PC-3 (cell line): ENCODE measurements around the gene CSNK1A1.
A peak's percentile ranks its signal among the peaks of the same experiment; 100 is the strongest.

Experiments used
- EZH2 ChIP-seq: fragments of 300-600 bp; sonication (generic); IDR thresholded peaks from one replicate; pipeline ENCODE4 v1.6.1; 2017; ENCODE audit warnings: antibody characterized with exemption, mild to moderate bottlenecking, low read length; ENCODE audit not compliant: unreplicated experiment
- TF ChIP-seq, protein P1 (sequence below): fragments of 300-600 bp; sonication (generic); conservative IDR thresholded peaks from 2 replicates; pipeline ENCODE4 v1.5.1; 2017; ENCODE audit warnings: antibody characterized with exemption, low read depth, mild to moderate bottlenecking, low read length

DNA sequence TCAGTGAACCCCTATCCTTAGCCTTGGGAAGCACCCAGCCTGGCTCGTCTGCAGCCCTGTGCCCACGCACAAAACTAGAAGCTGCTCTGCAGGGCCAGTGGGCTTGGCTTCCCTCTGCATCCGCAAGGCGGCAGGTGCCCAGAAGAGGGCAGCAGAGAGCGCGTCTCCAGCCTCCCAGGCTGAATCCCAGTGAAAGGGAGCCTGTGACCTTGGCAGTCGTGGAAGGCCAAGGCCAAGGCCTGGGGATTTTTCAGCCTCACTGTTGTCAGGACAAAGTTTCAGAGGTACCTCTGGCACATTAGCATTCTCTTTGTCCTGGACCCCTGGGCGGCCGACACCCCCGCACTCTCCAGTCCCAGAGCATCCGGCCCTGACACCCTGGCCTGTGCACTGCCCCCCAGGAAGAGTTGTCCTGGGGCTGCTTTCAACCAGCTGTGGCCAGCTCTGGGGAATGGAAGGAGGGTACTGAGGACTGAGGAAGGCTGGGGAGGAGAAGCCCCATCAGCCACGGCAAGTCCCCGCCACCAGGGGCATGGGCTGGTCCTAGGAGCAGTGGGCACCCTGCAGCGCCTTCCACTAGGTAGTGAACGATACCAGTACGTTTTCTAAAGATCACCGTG is 108.6 kb downstream of the CSNK1A1 start:
- TF ChIP-seq, protein P1, sequence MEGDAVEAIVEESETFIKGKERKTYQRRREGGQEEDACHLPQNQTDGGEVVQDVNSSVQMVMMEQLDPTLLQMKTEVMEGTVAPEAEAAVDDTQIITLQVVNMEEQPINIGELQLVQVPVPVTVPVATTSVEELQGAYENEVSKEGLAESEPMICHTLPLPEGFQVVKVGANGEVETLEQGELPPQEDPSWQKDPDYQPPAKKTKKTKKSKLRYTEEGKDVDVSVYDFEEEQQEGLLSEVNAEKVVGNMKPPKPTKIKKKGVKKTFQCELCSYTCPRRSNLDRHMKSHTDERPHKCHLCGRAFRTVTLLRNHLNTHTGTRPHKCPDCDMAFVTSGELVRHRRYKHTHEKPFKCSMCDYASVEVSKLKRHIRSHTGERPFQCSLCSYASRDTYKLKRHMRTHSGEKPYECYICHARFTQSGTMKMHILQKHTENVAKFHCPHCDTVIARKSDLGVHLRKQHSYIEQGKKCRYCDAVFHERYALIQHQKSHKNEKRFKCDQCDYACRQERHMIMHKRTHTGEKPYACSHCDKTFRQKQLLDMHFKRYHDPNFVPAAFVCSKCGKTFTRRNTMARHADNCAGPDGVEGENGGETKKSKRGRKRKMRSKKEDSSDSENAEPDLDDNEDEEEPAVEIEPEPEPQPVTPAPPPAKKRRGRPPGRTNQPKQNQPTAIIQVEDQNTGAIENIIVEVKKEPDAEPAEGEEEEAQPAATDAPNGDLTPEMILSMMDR, result peak; percentile 99
- no peak for TF ChIP-seq EZH2
